Measurements from ENCODE around the gene ZNF577.

ZNF577 gene

GRCh38 chr19:51861870-51862622 is 25.7 kb downstream of the ZNF577 start:
- no peak for DNase-seq (ENCODE audit: low spot score)

GRCh38 chr19:51837145-51837544 is 50.6 kb downstream of the ZNF577 start:
- no peak for DNase-seq (ENCODE audit: low spot score)

- DNase-seq (ENCODE audit: low spot score), result no peak
Measured at GRCh38 chr19:51830274-51830673, 57.5 kb downstream of the ZNF577 start.

- DNase-seq (ENCODE audit: low spot score), result peak; percentile 3
Measured at GRCh38 chr19:51824281-51825005, 63.3 kb downstream of the ZNF577 start.

- DNase-seq (ENCODE audit: low spot score), result no peak
Measured at GRCh38 chr19:51822946-51823345, 64.8 kb downstream of the ZNF577 start.

- DNase-seq (ENCODE audit: low spot score), result no peak
Measured at GRCh38 chr19:51822325-51822724, 65.4 kb downstream of the ZNF577 start.

GRCh38 chr19:51821921-51822320 is 65.8 kb downstream of the ZNF577 start:
- no peak for DNase-seq (ENCODE audit: low spot score)

- no peak for DNase-seq (ENCODE audit: low spot score)
Measured at GRCh38 chr19:51821456-51821855, 66.3 kb downstream of the ZNF577 start.
